ENCODE measurements around the gene KCTD16.

The KCTD16 gene

GRCh38 chr5:144352732-144353317 lies 182.2 kb downstream of the KCTD16 start:
- Histone ChIP-seq H3K4me1 (ENCODE audit: insufficient read depth, low read length, poor library complexity, severe bottlenecking) (no peaks in the 10 kb centered on the region), H3K36me3 (ENCODE audit: insufficient read depth, low read length) (no peaks in the 10 kb centered on the region), H3K9me3 (ENCODE audit: insufficient read depth, low read depth, low read length) (no peaks in the 10 kb centered on the region), H3K4me3 (ENCODE audit: low read length, poor library complexity, severe bottlenecking) (no peak overlapping the region), H4K20me1 (ENCODE audit: insufficient read depth, low read length, poor library complexity, severe bottlenecking) (no peaks in the 10 kb centered on the region), H3K4me2 (ENCODE audit: low read depth, low read length, poor library complexity, severe bottlenecking) (no peak overlapping the region), H2AFZ (ENCODE audit: low read length) (0 out of 2 replicates have a peak overlapping the region, but pooled peaks have one; percentile 51), H3F3A (ENCODE audit: low read depth) (no peaks in the 10 kb centered on the region), H3K9me2 (replicated peaks; ENCODE audit: low read depth, low read length) (no peaks in the 10 kb centered on the region), H3K9ac (ENCODE audit: low read depth, low read length, poor library complexity, severe bottlenecking) (no peak overlapping the region), H3K79me2 (ENCODE audit: insufficient read depth, low read length) (no peaks in the 10 kb centered on the region), H3K27me3 (ENCODE audit: insufficient read depth, low read length, poor library complexity, severe bottlenecking) (no peaks in the 10 kb centered on the region)
- no peak for TF ChIP-seq CTCF (conservative IDR thresholded peaks at IDR 0.05; ENCODE audit: low read length)
- no peak for TF ChIP-seq EZH2phosphoT487 (IDR thresholded peaks at IDR 0.05; ENCODE audit: borderline replicate concordance)

GRCh38 chr5:144356489-144356888 lies 185.8 kb downstream of the KCTD16 start:
- H3K79me2 ChIP-seq (ENCODE audit: insufficient read depth, low read length): no peaks in the 10 kb centered on the region
- H3K4me1 ChIP-seq (ENCODE audit: insufficient read depth, low read length, poor library complexity, severe bottlenecking): no peaks in the 10 kb centered on the region
- H3K4me3 ChIP-seq (ENCODE audit: low read length, poor library complexity, severe bottlenecking): no peak overlapping the region
- H3K9me2 ChIP-seq (replicated peaks; ENCODE audit: low read depth, low read length): no peaks in the 10 kb centered on the region
- no peaks in the 10 kb centered on the region for H3K9me3 ChIP-seq (ENCODE audit: insufficient read depth, low read depth, low read length)
- no peaks in the 10 kb centered on the region for H3K36me3 ChIP-seq (ENCODE audit: insufficient read depth, low read length)
- H2AFZ ChIP-seq (ENCODE audit: low read length): no peak overlapping the region
- no peak overlapping the region for H3K9ac ChIP-seq (ENCODE audit: low read depth, low read length, poor library complexity, severe bottlenecking)
- no peaks in the 10 kb centered on the region for H4K20me1 ChIP-seq (ENCODE audit: insufficient read depth, low read length, poor library complexity, severe bottlenecking)
- H3K4me2 ChIP-seq (ENCODE audit: low read depth, low read length, poor library complexity, severe bottlenecking): no peak overlapping the region
- no peaks in the 10 kb centered on the region for H3K27me3 ChIP-seq (ENCODE audit: insufficient read depth, low read length, poor library complexity, severe bottlenecking)
- H3F3A ChIP-seq (ENCODE audit: low read depth): no peaks in the 10 kb centered on the region
- TF ChIP-seq CTCF (conservative IDR thresholded peaks at IDR 0.05; ENCODE audit: low read length) (no peak), EZH2phosphoT487 (IDR thresholded peaks at IDR 0.05; ENCODE audit: borderline replicate concordance) (no peak)

GRCh38 chr5:144361406-144361805 lies 190.7 kb downstream of the KCTD16 start:
- no peaks in the 10 kb centered on the region for H3K4me1 ChIP-seq (ENCODE audit: insufficient read depth, low read length, poor library complexity, severe bottlenecking)
- no peaks in the 10 kb centered on the region for H3K9me3 ChIP-seq (ENCODE audit: insufficient read depth, low read depth, low read length)
- H3K27me3 ChIP-seq (ENCODE audit: insufficient read depth, low read length, poor library complexity, severe bottlenecking): no peaks in the 10 kb centered on the region
- no peaks in the 10 kb centered on the region for H3K79me2 ChIP-seq (ENCODE audit: insufficient read depth, low read length)
- no peak overlapping the region for H2AFZ ChIP-seq (ENCODE audit: low read length)
- H3K9me2 ChIP-seq (replicated peaks; ENCODE audit: low read depth, low read length): no peaks in the 10 kb centered on the region
- H3K36me3 ChIP-seq (ENCODE audit: insufficient read depth, low read length): no peaks in the 10 kb centered on the region
- H3F3A ChIP-seq (ENCODE audit: low read depth): no peaks in the 10 kb centered on the region
- H3K4me2 ChIP-seq (ENCODE audit: low read depth, low read length, poor library complexity, severe bottlenecking): no peak overlapping the region
- no peak overlapping the region for H3K9ac ChIP-seq (ENCODE audit: low read depth, low read length, poor library complexity, severe bottlenecking)
- H3K4me3 ChIP-seq (ENCODE audit: low read length, poor library complexity, severe bottlenecking): no peak overlapping the region
- H4K20me1 ChIP-seq (ENCODE audit: insufficient read depth, low read length, poor library complexity, severe bottlenecking): no peaks in the 10 kb centered on the region
- no peak for TF ChIP-seq CTCF (conservative IDR thresholded peaks at IDR 0.05; ENCODE audit: low read length)
- no peak for TF ChIP-seq EZH2phosphoT487 (IDR thresholded peaks at IDR 0.05; ENCODE audit: borderline replicate concordance)

Data from Loucy (cell line).